Nephron progenitor cell (in vitro differentiated cells): ENCODE data around the gene RPL18A.

Experiments
- DNase-seq: peaks from one replicate; pipeline ENCODE4 v3.0.0; 2021
- H3K27ac Mint-ChIP-seq: 2 replicates; pipeline ENCODE4 v1.8.0; 2021; ENCODE audit warnings: mild to moderate bottlenecking, moderate library complexity, mixed read lengths
- H3K27me3 Mint-ChIP-seq: 2 replicates; pipeline ENCODE4 v1.8.0; 2021; ENCODE audit warnings: mild to moderate bottlenecking, low read depth, mixed read lengths; ENCODE audit not compliant: poor library complexity
- H3K36me3 Mint-ChIP-seq: 2 replicates; pipeline ENCODE4 v1.8.0; 2021; ENCODE audit warnings: low read depth, mixed read lengths
- H3K4me1 Mint-ChIP-seq: 2 replicates; pipeline ENCODE4 v1.8.0; 2021; ENCODE audit warnings: mixed read lengths
- H3K4me3 Mint-ChIP-seq: 2 replicates; pipeline ENCODE4 v1.8.0; 2021; ENCODE audit warnings: mild to moderate bottlenecking, moderate library complexity, mixed read lengths
- H3K9me3 Mint-ChIP-seq: 2 replicates; pipeline ENCODE4 v1.8.0; 2021; ENCODE audit warnings: mild to moderate bottlenecking, moderate library complexity, mixed read lengths
- TF ChIP-seq, protein P1 (sequence below): fragments of 200-600 bp; sonication (generic); IDR thresholded peaks from 2 replicates; pipeline ENCODE4 v1.5.0; 2021; ENCODE audit warnings: antibody characterized with exemption

The RPL18A gene

DNA sequence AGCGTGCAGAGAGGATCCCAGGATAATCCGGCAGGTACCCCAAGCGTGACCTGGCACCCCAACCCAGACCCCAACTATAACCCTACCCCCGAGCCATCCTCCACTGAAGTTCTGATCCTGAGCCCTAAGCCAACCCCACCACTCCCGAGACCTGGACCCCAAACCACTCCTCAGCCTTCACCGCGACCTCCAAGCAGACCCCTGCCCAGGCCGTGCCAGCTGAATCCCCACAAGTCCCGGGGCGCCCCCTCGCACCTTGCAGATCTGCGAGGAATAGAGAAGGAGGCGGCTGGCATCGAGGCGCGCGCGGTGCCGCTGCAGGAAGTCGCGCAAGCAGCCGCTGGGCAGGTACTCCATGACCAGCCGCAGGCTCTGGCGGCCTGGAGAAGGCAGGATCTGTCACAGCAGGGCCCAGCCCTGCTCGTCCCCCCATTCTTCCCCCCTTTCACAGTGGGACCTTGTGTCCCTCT, 28.3 kb upstream of the RPL18A start:
- Mint-ChIP-seq H3K4me1 (peaks cover 33% of the 10 kb centered on the region), H3K9me3 (no peaks in the 10 kb centered on the region), H3K27me3 (peaks cover 32% of the 10 kb centered on the region), H3K36me3 (no peaks in the 10 kb centered on the region), H3K4me3 (peak overlapping the region; percentile 82), H3K27ac (no peak overlapping the region)
- TF ChIP-seq, protein P1, sequence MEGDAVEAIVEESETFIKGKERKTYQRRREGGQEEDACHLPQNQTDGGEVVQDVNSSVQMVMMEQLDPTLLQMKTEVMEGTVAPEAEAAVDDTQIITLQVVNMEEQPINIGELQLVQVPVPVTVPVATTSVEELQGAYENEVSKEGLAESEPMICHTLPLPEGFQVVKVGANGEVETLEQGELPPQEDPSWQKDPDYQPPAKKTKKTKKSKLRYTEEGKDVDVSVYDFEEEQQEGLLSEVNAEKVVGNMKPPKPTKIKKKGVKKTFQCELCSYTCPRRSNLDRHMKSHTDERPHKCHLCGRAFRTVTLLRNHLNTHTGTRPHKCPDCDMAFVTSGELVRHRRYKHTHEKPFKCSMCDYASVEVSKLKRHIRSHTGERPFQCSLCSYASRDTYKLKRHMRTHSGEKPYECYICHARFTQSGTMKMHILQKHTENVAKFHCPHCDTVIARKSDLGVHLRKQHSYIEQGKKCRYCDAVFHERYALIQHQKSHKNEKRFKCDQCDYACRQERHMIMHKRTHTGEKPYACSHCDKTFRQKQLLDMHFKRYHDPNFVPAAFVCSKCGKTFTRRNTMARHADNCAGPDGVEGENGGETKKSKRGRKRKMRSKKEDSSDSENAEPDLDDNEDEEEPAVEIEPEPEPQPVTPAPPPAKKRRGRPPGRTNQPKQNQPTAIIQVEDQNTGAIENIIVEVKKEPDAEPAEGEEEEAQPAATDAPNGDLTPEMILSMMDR: no peak
- peak; percentile 21 for DNase-seq

DNA sequence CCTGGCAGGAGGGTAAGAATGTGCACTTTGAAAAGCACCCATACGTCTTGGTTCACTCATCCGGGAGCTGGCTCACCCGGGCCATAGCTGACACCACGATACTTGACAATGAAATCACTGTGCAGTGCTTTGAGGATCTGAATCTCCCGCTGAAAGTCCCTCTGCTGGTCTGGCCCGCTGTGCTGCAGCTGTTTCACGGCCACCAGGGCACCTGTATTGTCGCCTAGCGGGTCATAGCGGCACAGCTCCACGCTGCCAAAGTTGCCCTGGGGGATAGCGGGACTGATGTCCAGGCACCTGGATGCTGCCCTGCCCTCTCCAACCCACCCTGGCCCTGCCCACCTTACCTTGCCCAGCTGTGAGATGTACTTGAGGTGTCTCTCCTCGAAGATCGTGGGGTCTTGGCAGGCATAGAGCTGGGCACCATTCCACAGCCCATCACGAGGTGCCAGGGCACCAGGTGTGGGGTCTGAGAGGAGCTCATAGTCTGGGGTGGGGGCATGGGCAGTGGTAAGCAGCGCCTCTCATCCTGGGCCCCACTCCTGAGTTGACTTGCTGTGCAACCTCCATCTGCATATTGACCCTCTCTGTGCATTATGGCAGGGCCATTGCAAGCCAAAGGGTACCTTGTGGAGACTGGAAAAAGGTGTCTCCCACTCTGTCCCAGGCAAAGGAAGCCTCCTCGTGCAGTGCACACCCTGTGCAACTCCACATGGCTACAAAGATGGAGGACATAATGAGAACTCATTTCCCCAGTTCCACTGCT, 27.1 kb upstream of the RPL18A start:
- H3K4me1 Mint-ChIP-seq: peaks cover 36% of the 10 kb centered on the region
- no peak for DNase-seq
- no peaks in the 10 kb centered on the region for H3K36me3 Mint-ChIP-seq
- no peak overlapping the region for H3K27ac Mint-ChIP-seq
- no peak overlapping the region for H3K4me3 Mint-ChIP-seq
- peaks cover 36% of the 10 kb centered on the region for H3K27me3 Mint-ChIP-seq
- TF ChIP-seq, protein P1: no peak
- no peaks in the 10 kb centered on the region for H3K9me3 Mint-ChIP-seq

DNA sequence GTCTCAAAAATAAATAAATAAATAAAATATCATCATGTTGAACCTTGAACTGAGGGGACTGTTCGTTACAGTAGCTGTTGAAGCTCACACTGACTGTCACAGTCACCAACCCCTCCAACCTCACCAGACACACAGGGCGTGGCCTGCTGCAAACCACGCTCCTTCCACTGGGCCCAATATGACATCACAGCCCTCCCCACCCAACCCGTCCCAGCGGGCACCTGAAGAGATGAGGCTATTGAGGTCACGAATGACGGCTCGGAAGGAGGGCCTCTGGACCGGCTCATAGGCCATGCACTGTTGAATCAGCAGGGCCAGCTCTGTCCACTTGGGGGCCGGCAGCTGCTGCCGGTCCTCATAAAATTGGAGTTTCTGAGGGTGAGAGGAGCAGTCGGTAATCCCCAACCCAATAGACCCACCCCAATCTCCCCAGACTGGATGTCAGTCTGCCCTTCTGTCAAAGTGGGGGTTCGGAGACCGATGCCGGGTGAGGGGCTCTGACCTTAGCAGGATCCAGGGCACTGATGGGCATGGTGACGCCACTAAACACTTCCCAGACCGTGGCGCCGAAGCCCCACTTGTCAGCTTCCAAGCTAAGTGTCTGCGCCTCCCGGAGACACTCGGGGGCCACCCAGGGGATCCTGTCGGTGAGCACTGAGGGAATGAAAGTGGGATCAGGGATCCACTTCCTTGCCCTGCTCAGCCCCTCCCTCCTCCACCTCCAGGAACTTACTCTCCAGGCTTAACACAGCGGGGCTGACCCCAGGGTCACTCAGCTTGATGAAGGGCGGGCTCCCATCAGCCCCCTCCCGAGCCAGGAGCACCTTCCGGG, 25.1 kb upstream of the RPL18A start:
- Mint-ChIP-seq H3K36me3 (no peaks in the 10 kb centered on the region), H3K9me3 (no peaks in the 10 kb centered on the region), H3K4me1 (peaks cover 26% of the 10 kb centered on the region), H3K27me3 (peaks cover 50% of the 10 kb centered on the region), H3K27ac (no peak overlapping the region), H3K4me3 (no peak overlapping the region)
- TF ChIP-seq, protein P1: no peak
- DNase-seq: no peak

DNA sequence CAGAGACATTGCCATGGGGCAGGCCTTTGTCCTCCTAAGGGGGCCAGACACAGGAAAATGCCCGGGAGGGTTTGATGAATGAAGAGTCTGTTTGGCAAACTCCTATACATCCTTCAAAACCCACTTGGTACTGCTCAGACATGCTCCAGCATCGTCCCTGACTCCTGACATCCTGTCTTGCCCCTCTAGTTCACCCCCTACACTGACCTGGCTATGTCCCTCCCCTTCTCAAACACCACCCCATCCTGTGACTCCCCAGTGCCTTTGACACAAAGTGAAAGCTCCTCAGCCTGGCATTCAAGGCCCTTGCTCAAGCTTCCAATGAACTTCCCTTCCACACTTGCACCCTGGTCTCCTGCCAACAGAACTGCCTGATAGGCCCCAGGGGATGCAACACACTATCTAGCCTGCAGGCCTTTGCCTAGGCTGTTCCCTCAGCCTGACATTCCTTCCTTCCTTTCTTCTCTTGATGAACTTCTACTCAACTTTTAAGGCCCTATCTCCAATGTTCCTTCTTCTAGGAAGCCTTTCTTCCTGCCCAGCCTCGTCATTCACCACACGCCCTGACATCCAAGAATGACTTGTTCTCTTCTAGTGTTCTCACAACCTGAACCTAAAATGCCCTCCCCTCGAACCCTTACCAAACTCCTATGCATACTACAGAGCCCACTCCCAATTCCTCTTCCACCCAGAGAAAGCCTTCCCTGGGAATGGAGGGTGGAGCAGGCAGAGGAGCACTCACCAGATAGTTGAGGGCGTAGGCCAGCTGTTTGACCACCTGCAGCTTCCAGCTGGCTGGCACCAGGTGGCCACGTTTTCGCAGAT, 24.3 kb upstream of the RPL18A start:
- H3K9me3 Mint-ChIP-seq: no peaks in the 10 kb centered on the region
- no peak overlapping the region for H3K27ac Mint-ChIP-seq
- DNase-seq: no peak
- H3K27me3 Mint-ChIP-seq: peaks cover 56% of the 10 kb centered on the region
- no peaks in the 10 kb centered on the region for H3K36me3 Mint-ChIP-seq
- H3K4me1 Mint-ChIP-seq: peaks cover 19% of the 10 kb centered on the region
- TF ChIP-seq, protein P1: no peak
- no peak overlapping the region for H3K4me3 Mint-ChIP-seq

DNA sequence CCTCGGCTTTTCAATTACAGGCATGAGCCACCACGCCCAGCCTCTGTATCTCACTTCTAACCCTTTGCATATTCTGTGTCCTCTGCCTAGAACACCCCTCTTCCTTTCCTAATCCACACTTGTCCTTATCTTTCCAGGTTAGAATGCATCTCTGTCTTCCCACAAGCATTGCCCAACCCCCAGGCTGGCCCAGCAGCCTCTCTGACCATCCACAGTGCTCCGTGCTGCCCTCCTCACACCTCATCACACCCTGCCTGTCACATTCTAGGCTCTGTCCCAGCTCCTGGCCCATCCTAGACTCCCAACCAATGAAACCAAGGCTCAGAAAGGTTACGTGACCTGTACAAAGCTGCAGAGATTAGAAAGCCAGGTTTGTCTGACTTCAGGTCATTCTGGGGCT, 23.2 kb upstream of the RPL18A start:
- H3K9me3 Mint-ChIP-seq: no peaks in the 10 kb centered on the region
- TF ChIP-seq, protein P1: no peak
- no peak for DNase-seq
- H3K36me3 Mint-ChIP-seq: no peaks in the 10 kb centered on the region
- H3K4me3 Mint-ChIP-seq: no peak overlapping the region
- H3K27ac Mint-ChIP-seq: no peak overlapping the region
- H3K27me3 Mint-ChIP-seq: peaks cover 61% of the 10 kb centered on the region
- peaks cover 24% of the 10 kb centered on the region for H3K4me1 Mint-ChIP-seq
